OCI-LY3 (cell line): ENCODE measurements around the gene WDR20.

Experiments
- H2AFZ ChIP-seq: fragments of 200-600, 300-600 bp; shearing (Covaris generic); 2 replicates; pipeline ENCODE4 v1.6.0; 2014; ENCODE audit warnings: antibody characterized with exemption, low read depth, low read length
- H3K27ac ChIP-seq: fragments of 200-600, 300-600 bp; sonication (generic); 2 replicates; pipeline ENCODE4 v1.5.1; 2014; ENCODE audit warnings: mild to moderate bottlenecking, low read length, moderate library complexity, mixed read lengths
- H3K27me3 ChIP-seq: fragments of 200-600, 300-600 bp; sonication (generic); 2 replicates; pipeline ENCODE4 v1.6.1; 2014; ENCODE audit warnings: low read depth, low read length, mixed read lengths
- H3K36me3 ChIP-seq: fragments of 200-600, 300-600 bp; sonication (generic); replicated peaks from 2 replicates; pipeline ENCODE3; 2014; ENCODE audit warnings: low read depth, low read length, mixed read lengths
- H3K4me1 ChIP-seq: fragments of 300-600, 200-600 bp; sonication (generic); 2 replicates; pipeline ENCODE4 v1.6.1; 2014; ENCODE audit warnings: low read length, mixed read lengths
- H3K4me2 ChIP-seq: fragments of 200-600, 300-600 bp; sonication (generic); 2 replicates; pipeline ENCODE4 v1.6.1; 2014; ENCODE audit warnings: low read length, mixed read lengths
- H3K4me3 ChIP-seq: fragments of 300-600, 200-600 bp; sonication (generic); 2 replicates; pipeline ENCODE4 v1.5.1; 2014; ENCODE audit warnings: antibody characterized with exemption, mild to moderate bottlenecking, low read length, moderate library complexity
- H3K79me2 ChIP-seq: fragments of 300-600, 200-600 bp; shearing (Covaris generic); 2 replicates; pipeline ENCODE4 v1.6.1; 2014; ENCODE audit warnings: mild to moderate bottlenecking, low read length, mixed read lengths
- H3K9ac ChIP-seq: fragments of 300-600, 200-600 bp; shearing (Covaris generic); 2 replicates; pipeline ENCODE4 v1.6.0; 2014; ENCODE audit warnings: mild to moderate bottlenecking, low read length, moderate library complexity
- H3K9me3 ChIP-seq: fragments of 200-600, 300-600 bp; shearing (Covaris generic); 2 replicates; pipeline ENCODE4 v1.6.1; 2014; ENCODE audit warnings: low read length, mixed read lengths; ENCODE audit not compliant: insufficient read depth
- H4K20me1 ChIP-seq: fragments of 200-600, 300-600 bp; sonication (generic); 2 replicates; pipeline ENCODE4 v1.6.1; 2016; ENCODE audit warnings: low read length, mixed read lengths; ENCODE audit not compliant: insufficient read depth
- EZH2phosphoT487 ChIP-seq: fragments of 200-600 bp; shearing (Covaris generic); IDR thresholded peaks from 2 replicates; pipeline ENCODE4 v1.6.1; 2018; ENCODE audit warnings: antibody characterized with exemption, mixed run types, low read depth
- TF ChIP-seq, protein P1 (sequence below): fragments of 200-600, 300-600 bp; sonication (generic); IDR thresholded peaks from 2 replicates; pipeline ENCODE4 v1.5.1; 2014; ENCODE audit warnings: antibody characterized with exemption, low read length, low read depth

Gene WDR20

DNA sequence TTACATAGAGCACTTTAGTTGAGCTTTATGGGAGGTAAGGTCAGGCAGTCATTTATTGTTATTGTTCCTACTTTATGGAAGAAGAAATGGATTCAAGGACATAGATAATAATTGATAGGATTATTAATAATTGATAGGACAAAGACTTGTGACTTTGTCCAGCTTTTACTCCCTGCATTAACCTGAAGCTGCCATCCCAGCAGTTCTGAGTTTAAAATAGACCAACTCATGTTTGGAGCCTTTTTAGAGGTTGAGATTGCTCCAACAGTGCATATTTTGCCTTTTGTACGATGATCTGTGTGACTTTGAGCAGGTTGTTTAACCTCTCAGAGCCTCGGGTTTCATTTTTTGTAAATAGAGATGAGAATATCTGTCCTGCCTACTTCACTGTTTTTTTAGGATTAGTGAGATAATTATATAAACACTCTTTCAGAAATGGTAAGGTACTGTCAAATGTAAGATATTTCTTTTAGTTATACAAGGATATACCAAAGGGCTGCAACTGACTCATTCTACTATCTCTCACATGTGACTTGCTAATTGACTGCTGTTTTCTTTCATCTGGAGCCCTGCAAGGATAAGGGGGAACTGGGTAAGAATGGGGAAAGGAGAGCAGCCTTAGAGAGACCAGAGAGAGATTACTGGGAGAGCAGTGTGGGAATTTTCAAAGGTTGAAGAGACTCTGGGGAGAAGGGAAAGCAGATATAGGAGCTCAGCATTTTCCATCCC, 15.3 kb downstream of the WDR20 start:
- peaks cover 14% of the 10 kb centered on the region for H3K36me3 ChIP-seq
- no peaks in the 10 kb centered on the region for H3K27me3 ChIP-seq
- H2AFZ ChIP-seq: no peak overlapping the region
- H3K9ac ChIP-seq: no peak overlapping the region
- peak overlapping the region; percentile 15 for H3K4me2 ChIP-seq
- TF ChIP-seq, protein P1, sequence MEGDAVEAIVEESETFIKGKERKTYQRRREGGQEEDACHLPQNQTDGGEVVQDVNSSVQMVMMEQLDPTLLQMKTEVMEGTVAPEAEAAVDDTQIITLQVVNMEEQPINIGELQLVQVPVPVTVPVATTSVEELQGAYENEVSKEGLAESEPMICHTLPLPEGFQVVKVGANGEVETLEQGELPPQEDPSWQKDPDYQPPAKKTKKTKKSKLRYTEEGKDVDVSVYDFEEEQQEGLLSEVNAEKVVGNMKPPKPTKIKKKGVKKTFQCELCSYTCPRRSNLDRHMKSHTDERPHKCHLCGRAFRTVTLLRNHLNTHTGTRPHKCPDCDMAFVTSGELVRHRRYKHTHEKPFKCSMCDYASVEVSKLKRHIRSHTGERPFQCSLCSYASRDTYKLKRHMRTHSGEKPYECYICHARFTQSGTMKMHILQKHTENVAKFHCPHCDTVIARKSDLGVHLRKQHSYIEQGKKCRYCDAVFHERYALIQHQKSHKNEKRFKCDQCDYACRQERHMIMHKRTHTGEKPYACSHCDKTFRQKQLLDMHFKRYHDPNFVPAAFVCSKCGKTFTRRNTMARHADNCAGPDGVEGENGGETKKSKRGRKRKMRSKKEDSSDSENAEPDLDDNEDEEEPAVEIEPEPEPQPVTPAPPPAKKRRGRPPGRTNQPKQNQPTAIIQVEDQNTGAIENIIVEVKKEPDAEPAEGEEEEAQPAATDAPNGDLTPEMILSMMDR: no peak
- TF ChIP-seq EZH2phosphoT487: no peak
- H3K4me3 ChIP-seq: no peak overlapping the region
- H3K9me3 ChIP-seq: no peaks in the 10 kb centered on the region
- peaks cover 10% of the 10 kb centered on the region for H3K4me1 ChIP-seq
- peaks cover 55% of the 10 kb centered on the region for H4K20me1 ChIP-seq
- 0 out of 2 replicates have a peak overlapping the region, but pooled peaks have one; percentile 6 for H3K27ac ChIP-seq
- H3K79me2 ChIP-seq: peaks cover 76% of the 10 kb centered on the region

DNA sequence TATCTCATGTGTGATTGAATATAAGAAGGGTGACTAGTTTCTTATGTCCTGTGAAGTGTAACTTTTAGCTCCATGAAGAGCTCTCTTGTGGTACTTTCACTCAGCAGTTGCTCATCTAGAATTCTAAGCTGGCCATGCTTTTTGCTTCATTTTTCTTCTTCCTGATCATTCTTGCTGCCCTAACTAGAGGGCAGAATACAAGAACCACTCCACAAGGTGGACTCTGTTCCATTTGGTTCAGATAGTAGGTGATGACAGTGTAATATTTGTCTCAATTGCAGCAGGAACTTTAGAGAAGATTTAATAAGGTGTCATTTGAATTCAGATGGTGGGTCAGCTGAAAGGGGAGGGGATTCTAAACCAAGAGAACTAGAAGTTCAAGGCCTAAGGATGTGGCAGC, 17.6 kb downstream of the WDR20 start:
- Histone ChIP-seq H3K4me2 (no peak overlapping the region), H3K27ac (no peak overlapping the region), H3K9me3 (no peaks in the 10 kb centered on the region), H3K79me2 (peaks cover 68% of the 10 kb centered on the region), H2AFZ (no peak overlapping the region), H4K20me1 (peaks cover 58% of the 10 kb centered on the region), H3K4me3 (no peak overlapping the region), H3K36me3 (peaks cover 10% of the 10 kb centered on the region), H3K9ac (no peak overlapping the region), H3K27me3 (no peaks in the 10 kb centered on the region), H3K4me1 (peaks cover 10% of the 10 kb centered on the region)
- no peak for TF ChIP-seq EZH2phosphoT487
- TF ChIP-seq, protein P1: no peak

DNA sequence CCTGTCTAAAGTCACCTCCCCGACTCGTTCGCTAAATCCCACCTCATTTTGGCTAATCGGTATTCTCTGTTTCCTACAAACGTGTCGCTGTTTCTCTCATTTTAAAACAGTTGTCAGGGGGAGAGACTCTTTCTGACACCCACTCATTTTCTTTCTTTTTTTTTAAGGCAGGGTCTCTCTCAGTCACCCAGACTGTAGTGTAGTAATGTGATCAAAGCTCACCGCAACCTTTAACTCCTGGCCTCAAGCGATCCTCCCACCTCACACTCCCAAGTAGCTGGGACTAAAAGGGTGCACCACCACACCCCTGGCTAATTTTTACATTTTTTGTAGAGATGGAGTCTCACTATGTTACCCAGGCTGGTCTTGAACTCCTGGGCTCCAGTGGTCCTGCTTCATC, 19.1 kb downstream of the WDR20 start:
- Histone ChIP-seq H4K20me1 (peaks cover 53% of the 10 kb centered on the region), H3K4me3 (no peak overlapping the region), H3K27ac (no peak overlapping the region), H3K9ac (no peak overlapping the region), H3K36me3 (peaks cover under 1% of the 10 kb centered on the region), H3K4me1 (peaks cover 10% of the 10 kb centered on the region), H3K27me3 (no peaks in the 10 kb centered on the region), H3K79me2 (peaks cover 69% of the 10 kb centered on the region), H3K9me3 (no peaks in the 10 kb centered on the region), H2AFZ (no peak overlapping the region), H3K4me2 (no peak overlapping the region)
- TF ChIP-seq EZH2phosphoT487: no peak
- TF ChIP-seq, protein P1: no peak

DNA sequence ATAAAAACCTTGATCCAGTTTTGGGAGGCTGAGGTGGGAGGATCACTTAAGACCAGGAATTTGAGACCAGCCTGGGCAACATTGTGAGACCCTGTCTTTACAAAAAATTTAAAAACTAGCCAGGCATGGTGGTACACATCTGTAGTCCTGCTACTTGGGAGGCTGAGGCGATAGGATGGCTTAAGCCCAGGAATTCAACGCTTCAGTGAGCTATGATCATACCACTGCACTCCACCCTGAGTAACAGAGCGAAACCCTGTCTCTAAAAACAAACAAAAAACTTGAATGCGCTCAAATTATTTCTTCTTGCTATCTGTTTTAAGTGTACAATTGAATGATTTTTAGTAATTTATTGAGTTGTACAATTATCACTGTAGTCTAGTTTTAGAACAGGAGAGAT, 20.1 kb downstream of the WDR20 start:
- Histone ChIP-seq H3K4me2 (no peak overlapping the region), H3K4me3 (no peak overlapping the region), H3K79me2 (peaks cover 63% of the 10 kb centered on the region), H3K4me1 (peaks cover 6% of the 10 kb centered on the region), H3K9ac (no peak overlapping the region), H3K9me3 (no peaks in the 10 kb centered on the region), H4K20me1 (peaks cover 52% of the 10 kb centered on the region), H3K27me3 (no peaks in the 10 kb centered on the region), H3K36me3 (no peaks in the 10 kb centered on the region), H3K27ac (no peak overlapping the region), H2AFZ (no peak overlapping the region)
- TF ChIP-seq, protein P1: no peak
- TF ChIP-seq EZH2phosphoT487: no peak
